ENCODE measurements around the gene ASIC3. TPM values are rescaled to one million over a fixed set of nuclear protein-coding genes. Genes with fewer than 3 reads are reported as not detected.
A peak's percentile ranks its signal among the peaks of the same experiment; 100 is the strongest.
"Not testable (repeated sequence)": the region's sequence is repeated elsewhere in the genome, so short reads cannot be mapped to it uniquely, and the experiment has no call there.

The ASIC3 gene
- total RNA-seq, 2 donors from 2014 or later = 4.0 to 4.2 TPM

DNA sequence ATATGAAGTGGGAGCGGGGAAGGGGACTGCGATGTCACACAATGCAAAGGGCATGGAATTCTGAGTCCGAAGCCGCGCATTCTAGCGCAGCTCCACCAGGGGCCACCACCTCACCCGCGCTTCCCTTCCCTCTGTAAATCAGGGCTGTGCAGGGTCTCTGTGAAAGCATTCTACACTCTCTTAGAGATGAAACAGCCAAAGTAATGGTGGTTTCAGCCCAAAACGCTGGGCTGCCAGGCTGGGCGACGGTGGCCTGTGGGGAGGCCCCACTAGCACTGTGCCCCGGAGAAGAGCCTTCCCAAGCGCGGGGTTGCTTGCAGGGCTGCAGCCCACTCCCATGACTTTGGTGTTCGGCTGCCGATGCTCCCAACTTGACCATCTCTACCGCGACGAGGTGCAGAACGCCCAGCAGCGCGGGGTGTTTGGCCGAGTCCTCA is 35.4 kb upstream of the ASIC3 start:
- ATAC-seq (peak; percentile 15 to 24), DNase-seq (no peak)
- intact Hi-C loops (cut with DNase I) = no loop called here

DNA sequence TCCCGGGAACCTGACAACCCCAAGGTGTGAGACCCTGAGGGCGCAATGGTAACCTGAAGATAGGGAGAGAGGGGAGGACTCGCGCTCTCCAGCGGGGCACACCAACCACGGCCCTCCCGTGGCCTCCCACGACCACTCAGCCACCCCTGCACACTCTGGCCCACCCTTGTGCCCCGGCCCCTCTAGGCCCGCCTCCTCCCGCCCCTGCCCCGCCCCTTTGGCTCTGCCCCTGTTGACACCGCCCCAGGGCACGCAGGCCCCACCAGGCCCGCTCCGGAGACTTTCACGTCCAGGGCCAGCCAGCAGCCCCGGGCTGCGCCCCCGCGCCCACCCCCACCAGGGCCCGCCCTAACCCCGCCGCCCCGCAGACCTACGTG is 35.0 kb upstream of the ASIC3 start:
- ATAC-seq (peak; percentile 7 to 16), DNase-seq (no peak)
- intact Hi-C loops (cut with DNase I) = no loop called here

DNA sequence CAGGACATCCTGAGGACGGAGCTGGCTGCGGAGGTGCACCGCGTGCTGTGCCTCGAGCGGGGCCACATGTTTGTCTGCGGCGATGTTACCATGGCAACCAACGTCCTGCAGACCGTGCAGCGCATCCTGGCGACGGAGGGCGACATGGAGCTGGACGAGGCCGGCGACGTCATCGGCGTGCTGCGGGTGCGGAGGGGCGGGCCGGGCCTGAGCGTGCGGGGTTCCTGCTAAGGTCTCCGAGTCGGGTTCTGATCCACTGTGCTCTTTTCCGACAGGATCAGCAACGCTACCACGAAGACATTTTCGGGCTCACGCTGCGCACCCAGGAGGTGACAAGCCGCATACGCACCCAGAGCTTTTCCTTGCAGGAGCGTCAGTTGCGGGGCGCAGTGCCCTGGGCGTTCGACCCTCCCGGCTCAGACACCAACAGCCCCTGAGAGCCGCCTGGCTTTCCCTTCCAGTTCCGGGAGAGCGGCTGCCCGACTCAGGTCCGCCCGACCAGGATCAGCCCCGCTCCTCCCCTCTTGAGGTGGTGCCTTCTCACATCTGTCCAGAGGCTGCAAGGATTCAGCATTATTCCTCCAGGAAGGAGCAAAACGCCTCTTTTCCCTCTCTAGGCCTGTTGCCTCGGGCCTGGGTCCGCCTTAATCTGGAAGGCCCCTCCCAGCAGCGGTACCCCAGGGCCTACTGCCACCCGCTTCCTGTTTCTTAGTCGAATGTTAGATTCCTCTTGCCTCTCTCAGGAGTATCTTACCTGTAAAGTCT is 34.4 kb upstream of the ASIC3 start:
- intact Hi-C loops (cut with DNase I) = no loop called here
- DNase-seq (peak; percentile 83), ATAC-seq (peak; percentile 20 to 60)

DNA sequence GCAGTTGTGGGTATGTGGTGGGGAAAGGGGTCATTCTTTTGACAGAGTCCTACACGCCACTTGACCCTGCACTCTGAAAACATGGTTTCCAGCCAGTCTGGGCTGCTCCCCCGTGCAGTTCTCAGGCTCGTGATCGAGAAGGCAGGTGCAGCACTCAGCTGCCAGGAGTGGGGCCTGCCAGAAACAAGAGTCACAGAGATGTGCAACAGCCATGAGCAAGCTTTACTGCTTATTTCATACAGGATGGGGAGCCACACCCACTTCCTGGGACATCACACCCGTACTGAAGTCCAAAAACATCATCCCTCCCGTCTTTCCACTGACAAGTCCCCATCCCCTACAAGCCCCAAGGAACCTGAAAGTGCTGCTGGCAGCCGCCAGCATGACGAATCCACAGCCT is 33.4 kb upstream of the ASIC3 start:
- ATAC-seq (no peak), DNase-seq (no peak)
- intact Hi-C loops (cut with DNase I) = no loop called here

DNA sequence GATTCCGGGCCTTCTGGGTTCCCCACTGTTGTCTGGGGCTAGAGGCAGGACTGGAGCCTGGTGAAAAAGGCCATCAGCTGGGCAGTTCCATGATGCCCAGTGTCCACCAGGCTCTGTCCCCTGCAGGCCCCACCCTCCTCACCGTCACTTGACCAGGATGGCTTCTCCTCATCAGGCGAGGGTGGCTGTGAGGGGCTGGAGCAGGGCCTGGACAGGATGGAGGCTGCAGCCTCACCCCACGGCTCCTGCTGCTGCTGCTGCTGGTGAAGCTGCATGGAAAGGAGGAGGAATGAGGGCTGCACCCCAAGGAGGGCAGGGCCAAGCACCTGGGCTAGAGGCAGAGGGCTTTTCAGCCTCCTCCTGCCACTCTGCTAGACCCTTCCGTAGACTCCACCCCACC is 32.4 kb upstream of the ASIC3 start:
- DNase-seq (no peak), ATAC-seq (no peak)
- intact Hi-C loops (cut with DNase I) = no loop called here

DNA sequence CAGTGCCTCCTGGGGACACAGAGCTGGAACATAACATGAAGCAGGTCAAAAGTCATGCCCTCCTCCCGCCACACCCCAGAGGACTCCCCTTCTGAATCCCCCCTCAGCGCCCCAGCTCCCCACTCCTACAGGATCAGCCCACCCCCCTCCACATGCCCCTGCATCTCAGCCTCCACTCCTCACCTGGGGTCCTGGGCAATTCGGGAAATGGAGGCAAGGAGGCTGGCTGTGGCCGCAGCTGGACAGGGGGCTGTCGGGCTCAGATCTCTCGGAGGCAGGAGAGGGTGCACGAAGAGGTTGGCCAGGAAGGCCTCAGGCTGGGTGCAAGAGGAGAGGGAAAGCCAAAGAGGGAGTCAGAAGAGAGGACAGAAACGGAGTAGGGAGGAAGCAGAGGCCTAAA is 31.8 kb upstream of the ASIC3 start:
- intact Hi-C loops (cut with DNase I) = no loop called here
- DNase-seq (no peak), ATAC-seq (no peak)

DNA sequence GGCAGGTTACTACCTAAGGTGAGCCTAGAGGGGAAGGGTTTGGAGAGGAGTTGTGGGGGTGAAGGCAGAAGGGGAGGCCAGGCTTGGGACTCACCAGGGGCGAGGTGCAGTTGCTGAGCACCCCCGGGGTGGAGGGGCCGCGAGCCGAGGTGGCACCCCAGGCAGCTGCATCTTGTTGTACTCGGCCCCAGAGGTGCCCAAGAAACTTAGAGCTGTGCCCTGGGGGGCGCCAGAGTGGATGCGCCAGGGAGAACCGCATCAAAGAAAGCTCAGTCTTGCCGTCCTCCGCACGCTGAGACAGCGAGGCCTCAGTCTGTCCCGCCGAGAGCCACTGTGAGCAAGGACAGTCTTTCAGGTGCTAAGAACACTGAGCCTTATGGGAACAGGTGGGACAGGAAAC is 31.4 kb upstream of the ASIC3 start:
- ATAC-seq (no peak), DNase-seq (no peak)
- intact Hi-C loops (cut with DNase I) = no loop called here

DNA sequence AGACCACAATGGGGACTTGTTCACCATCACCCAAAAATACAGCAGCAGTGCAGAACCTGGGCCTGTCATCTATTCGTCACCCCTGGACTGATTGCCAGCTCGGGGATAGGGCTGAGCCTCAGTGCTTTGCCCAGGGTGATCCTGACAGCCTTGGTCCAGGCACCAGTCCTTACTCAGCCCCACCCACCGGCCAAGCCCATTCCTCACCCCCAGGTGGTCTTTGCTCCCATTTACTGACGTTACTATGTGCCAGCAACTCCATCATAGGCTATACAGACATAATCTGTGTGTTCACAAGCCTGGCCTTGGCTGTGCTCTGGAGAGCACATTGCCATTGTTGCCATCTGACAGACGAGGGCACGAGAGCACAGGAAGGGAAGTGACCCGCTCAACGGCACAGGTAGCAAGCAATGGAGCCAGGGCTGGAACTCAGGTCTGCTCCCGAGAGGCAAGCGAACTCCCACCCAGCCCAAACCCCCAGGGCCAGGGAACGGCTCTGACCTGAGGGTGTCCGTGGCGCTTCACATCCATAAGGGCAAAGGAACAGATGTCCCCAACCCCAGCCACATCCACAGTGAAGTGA is 30.9 kb upstream of the ASIC3 start:
- ATAC-seq = no peak
- DNase-seq = no peak
- intact Hi-C loops (cut with DNase I) = no loop called here

DNA sequence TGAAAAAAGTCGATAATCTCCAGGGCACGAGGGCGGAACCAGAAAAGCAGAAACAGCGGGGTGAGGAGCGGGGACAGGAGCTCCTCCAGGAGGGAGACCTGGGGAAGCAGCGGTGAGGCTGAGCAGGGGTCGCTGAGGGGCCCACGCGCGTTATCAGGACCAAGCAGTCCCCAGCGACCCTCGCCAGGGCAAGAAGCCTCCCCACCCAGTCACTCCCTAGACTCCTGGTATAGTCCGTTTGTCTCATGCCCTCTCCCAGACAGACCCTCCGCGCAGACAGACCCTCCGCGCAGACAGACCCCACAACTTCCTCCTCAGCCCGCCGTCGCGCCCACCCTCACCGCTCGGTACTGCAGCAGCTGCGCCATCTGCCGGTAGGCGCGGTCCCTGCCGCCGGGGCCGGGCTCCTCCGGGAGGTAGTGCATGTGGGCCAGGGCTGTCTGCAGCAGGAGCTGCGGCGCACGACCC is 30.3 kb upstream of the ASIC3 start:
- peak; percentile 71 for DNase-seq
- peak; percentile 61 to 69 for ATAC-seq
- intact Hi-C loops (cut with DNase I) = no loop called here

DNA sequence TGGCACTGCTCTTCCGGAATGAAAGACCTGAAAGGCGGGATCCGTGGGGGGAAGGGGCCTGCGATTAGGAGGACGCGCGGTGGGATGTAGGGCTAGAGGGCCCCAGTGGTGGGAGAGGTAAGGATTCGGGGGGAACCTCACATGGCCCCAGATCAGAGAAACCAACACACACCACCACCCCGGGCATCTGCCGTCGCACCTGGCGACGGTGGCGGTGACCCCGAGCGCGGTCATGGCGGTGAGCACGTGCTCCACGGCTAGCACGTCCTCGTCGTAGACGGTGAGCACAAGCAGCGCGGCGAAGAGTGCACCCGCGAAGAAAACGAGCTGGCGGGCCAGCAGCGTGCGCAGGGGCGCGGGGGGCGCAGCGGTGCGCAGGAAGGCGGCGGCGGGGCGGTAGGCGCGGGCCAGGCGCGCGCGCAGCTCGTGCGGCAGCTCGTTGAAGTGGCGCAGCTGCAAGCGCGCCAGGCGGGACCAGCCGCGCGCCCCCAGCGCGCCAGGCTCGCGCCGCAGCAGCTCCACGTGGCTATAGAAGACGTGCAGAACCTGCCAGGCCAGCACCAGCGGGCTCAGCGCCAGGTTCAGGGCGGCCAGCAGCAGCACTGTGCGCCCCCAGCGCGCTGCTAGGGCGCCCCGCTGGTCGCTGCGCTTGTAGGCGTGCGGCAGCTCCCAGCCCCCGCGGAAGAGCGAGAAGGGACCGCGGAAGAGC is 29.8 kb upstream of the ASIC3 start:
- no peak for DNase-seq
- ATAC-seq = peak; percentile 17 to 27
- intact Hi-C loops (cut with DNase I) = no loop called here

DNA sequence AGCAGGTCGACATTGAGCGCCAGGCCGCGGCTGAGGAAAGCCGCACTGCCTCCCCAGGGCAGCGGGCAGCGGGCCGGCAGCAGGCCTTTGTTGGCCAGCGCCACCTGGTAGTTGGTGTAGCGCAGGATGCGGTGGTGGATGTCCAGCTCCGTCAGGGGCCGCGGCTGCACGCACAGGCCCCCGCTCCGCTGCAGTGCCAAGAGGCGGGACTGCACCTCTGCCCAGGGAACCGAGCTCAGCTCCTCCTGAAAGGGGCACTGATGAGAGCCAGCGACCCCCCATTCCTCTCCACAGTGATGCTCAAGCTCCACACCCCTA is 29.2 kb upstream of the ASIC3 start:
- DNase-seq (no peak), ATAC-seq (peak in 1 of 2 donors; percentile 12)
- intact Hi-C loops (cut with DNase I) = no loop called here

DNA sequence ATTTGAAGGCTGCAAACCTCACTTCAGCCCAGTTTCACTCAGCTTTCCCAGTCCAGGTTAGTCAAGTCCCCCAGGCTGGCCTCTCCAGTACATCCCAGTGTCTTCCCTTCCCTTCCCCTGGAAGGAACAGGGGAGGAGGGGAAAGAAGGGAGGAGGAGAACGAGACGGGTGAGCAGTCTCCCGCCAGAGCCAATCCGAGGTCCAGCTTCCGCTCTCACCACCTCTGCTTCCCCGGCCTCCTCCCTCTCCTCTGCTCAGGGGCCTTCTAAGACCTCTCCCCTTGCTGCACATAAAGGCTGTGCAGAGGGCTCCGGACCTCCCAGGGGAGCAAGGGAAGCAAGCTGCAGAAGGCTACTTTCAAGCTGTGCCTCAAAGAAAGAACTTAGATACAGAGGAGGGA is 28.1 kb upstream of the ASIC3 start:
- DNase-seq (no peak), ATAC-seq (no peak)
- intact Hi-C loops (cut with DNase I) = no loop called here

DNA sequence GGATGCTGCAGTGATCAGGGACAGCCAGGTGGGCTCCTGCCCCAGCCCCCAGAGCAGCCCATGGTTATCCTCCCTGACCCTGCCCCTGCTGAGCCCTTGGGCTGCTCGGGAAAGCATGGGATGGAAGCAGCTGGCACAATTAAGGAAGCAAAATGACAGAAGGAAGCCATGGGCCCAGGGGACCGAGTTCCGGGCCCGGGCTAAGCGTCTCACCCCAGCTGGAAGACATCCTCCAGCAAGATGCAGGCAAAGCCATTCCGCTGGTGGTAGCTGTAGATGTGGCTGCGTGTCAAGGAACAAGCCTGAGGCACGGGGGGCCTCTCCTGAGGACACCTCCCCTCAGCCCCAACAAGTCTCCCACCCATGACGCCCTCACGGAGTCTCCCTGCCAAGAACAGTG is 25.1 kb upstream of the ASIC3 start:
- intact Hi-C loops (cut with DNase I) = no loop called here
- ATAC-seq (no peak), DNase-seq (no peak)

DNA sequence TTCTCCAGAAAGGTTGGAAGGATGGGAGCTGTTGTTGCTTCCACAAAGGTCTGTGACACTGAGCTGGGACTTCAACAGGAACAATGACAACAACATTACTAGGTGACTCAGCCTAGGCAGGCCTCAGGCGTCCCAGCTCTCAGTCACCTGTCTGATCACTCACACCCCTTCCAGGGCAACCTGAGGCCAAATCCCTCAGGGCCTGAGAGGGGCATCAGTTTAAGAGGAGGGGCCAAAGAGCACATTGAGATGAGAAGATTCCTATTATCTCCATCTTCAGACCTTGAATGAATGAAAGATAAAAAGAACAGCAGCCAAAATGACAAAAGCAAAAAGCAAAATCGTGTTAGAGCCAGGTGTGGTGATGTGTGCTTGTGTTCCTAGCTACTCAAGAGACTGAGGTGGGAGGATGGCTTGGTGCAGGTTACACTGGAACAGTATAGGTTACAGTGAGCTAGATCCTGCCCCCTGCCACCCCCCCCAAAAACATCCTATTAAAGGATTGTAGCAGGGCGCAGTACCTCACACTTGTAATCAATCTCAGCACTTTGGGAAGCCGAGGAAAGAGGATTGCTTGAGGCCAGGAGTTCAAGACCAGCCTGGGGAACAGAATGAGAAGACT is 23.8 kb upstream of the ASIC3 start, which contains the start of gene ATG9B:
TSS of gene ATG9B (minus strand) at position 60 of the 622 bp plus-strand sequence. CDS start 71 bp downstream, outside the sequence.
- ATAC-seq (no peak), DNase-seq (no peak)
- intact Hi-C loops (cut with DNase I) = no loop called here

DNA sequence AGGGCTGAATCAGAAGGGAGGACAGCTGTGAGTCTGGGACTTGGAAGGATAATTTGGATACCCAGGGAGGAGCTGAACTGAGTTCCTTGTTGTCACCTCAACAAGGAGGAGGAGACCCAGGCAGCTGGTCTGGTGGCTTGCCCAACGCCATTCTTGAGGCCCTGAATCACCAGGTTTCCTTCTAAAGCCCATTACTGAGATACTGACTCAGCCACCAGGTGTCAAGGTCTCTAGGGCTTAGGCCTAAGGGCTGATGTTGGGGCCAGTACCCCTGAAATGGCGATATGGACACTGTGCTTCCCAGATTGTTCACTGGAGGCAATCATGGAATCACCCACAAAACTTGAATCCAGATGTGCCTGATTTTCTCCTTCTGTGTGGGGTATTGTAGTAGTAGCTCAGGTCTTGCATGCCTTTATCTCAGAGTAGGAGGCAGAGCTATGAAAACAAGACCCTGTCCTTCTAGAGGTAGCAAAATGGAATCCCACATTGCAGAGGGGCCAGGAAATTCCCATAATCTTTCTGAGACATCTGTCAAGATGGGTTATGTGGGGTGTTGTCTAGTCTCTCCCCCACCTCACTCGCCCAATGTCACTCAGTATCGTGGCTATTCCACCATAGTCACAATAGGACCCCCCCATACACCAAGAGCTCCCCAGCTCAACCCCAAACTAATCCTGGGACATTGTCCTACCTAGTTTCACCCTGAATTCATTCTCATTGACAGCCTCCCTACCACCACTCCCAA is 22.2 kb upstream of the ASIC3 start:
- intact Hi-C loops (cut with DNase I) = no loop called here
- no peak for DNase-seq
- no peak for ATAC-seq

DNA sequence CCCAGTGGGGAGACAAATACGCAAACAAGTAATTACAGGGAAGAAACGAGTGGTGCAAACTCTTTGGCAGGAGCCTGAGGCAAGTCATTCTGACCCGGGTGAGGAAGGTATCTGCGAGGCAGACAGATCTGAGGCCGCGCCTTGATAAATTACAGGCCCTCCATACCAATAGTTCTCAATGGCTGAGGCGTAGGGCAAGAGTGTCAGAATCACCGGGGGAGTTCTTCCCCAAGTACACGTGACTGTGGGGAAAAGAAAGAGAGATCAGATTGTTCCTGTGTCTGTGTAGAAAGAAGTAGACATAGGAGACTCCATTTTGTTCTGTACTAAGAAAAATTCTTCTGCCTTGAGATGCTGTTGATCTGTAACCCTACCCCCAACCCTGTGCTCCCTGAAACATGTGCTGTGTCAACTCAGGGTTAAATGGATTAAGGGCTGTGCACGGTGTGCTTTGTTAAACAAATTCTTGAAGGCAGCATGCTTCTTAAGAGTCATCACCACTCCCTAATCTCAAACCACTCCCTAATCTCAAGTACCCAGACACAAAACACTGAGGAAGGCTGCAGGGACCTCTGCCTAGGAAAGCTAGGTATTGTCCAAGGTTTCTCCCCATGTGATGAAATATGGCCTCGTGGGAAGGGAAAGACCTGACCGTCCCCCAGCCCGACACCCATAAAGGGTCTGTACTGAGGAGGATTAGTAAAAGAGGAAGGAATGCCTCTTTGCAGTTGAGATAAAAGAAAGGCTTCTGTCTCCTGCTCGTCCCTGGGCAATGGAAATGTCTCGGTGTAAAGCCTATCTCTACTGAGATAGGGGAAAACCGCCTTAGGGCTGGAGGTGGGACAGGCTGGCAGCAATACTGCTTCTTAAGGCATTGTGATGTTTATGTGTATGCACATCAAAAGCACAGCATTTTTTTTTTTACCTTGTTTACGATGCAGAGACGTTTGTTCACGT is 21.3 kb upstream of the ASIC3 start:
- DNase-seq; intact Hi-C loops (cut with DNase I); ATAC-seq: not testable (repeated sequence)

DNA sequence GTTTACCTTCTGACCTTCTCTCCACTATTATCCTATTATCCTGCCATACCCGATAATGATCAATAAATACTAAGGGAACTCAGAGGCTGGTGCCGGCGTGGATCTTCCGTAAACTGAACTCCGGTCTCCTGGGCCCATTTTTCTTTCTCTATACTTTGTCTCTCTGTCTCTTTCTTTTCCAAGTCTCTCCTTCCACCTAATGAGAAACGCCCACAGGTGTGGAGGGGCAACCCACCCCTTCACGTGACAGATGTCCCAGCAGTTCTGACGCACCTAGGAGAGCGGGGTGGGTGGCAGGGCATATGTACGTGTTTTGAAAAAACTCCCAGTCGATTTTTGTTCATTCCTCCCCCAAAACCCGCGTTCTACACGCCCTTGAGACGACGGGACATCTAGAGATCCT is 20.6 kb upstream of the ASIC3 start:
- ATAC-seq, DNase-seq: not testable (repeated sequence)
- intact Hi-C loops (cut with DNase I) = loop anchor here in 1 of 2 donors (1.0 to 2.0 kb wide), 2 partner anchors 31 to 84 kb away; partner anchors contain the start of gene SLC4A2
